ENCODE data around the gene KIF19.
A peak's percentile ranks its signal among the peaks of the same experiment; 100 is the strongest.

KIF19 gene

GRCh38 chr17:74361230-74362068 is 35.4 kb downstream of the KIF19 start, which contains the start of gene BTBD17:
TSS of gene BTBD17 (minus strand) at chr17:74361868. CDS start at chr17:74361819, 49 bp downstream.
- DNase-seq (ENCODE audit: low read depth in 2 of 2) = no peak

- DNase-seq (ENCODE audit: low read depth in 2 of 2) = no peak
Measured at GRCh38 chr17:74362069-74362405, 36.0 kb downstream of the KIF19 start.

GRCh38 chr17:74362810-74363498 is 36.9 kb downstream of the KIF19 start:
- no peak for DNase-seq (ENCODE audit: low read depth in 2 of 2)

GRCh38 chr17:74367206-74367605 is 41.2 kb downstream of the KIF19 start, which contains the start of gene GPR142:
TSS of gene GPR142 (plus strand) at chr17:74367506. CDS start at chr17:74369541, 2,035 bp downstream.
- no peak for DNase-seq (ENCODE audit: low read depth in 2 of 2)

- DNase-seq (ENCODE audit: low read depth in 2 of 2) = peak; percentile 45 to 65
Measured at GRCh38 chr17:74368341-74369081, 42.5 kb downstream of the KIF19 start.

GRCh38 chr17:74369221-74369620 is 43.2 kb downstream of the KIF19 start:
- peak; percentile 17 to 57 for DNase-seq (ENCODE audit: low read depth in 2 of 2)

GRCh38 chr17:74369665-74370490 is 43.9 kb downstream of the KIF19 start:
- DNase-seq (ENCODE audit: low read depth in 2 of 2) = no peak

- no peak for DNase-seq (ENCODE audit: low read depth in 2 of 2)
Measured at GRCh38 chr17:74371653-74372147, 45.7 kb downstream of the KIF19 start.

GRCh38 chr17:74372426-74372825 is 46.4 kb downstream of the KIF19 start:
- DNase-seq (ENCODE audit: low read depth in 2 of 2) = no peak

GRCh38 chr17:74373838-74374606 is 48.0 kb downstream of the KIF19 start:
- no peak for DNase-seq (ENCODE audit: low read depth in 2 of 2)

- no peak for DNase-seq (ENCODE audit: low read depth in 2 of 2)
Measured at GRCh38 chr17:74374858-74375257, 48.8 kb downstream of the KIF19 start.

- DNase-seq (ENCODE audit: low read depth in 2 of 2) = peak; percentile 80 to 93
Measured at GRCh38 chr17:74379495-74380085, 53.6 kb downstream of the KIF19 start.

GRCh38 chr17:74380086-74380958 is 54.3 kb downstream of the KIF19 start:
- no peak for DNase-seq (ENCODE audit: low read depth in 2 of 2)

- no peak for DNase-seq (ENCODE audit: low read depth in 2 of 2)
Measured at GRCh38 chr17:74380959-74381808, 55.2 kb downstream of the KIF19 start.

GRCh38 chr17:74383141-74383540 is 57.1 kb downstream of the KIF19 start:
- DNase-seq (ENCODE audit: low read depth in 2 of 2) = no peak

- no peak for DNase-seq (ENCODE audit: low read depth in 2 of 2)
Measured at GRCh38 chr17:74385201-74385600, 59.2 kb downstream of the KIF19 start.

- DNase-seq (ENCODE audit: low read depth in 2 of 2) = no peak
Measured at GRCh38 chr17:74386386-74386785, 60.4 kb downstream of the KIF19 start.
